AG09309 (cell line): ENCODE results near the gene TCEAL8.

Experiments
- DNase-seq: peaks from one replicate; pipeline ENCODE4 v3.0.0-alpha.2; 2010; ENCODE audit warnings: low read depth
- H3K4me3 ChIP-seq: 2 replicates; pipeline ENCODE4 v1.5.1; 2011; ENCODE audit warnings: mild to moderate bottlenecking, low read depth, low read length, moderate library complexity; ENCODE audit not compliant: control insufficient read depth
- TF ChIP-seq, protein P1 (sequence below): IDR thresholded peaks from 2 replicates; pipeline ENCODE4 v1.5.1; 2011; ENCODE audit warnings: mild to moderate bottlenecking, low read depth, low read length, inconsistent platforms; ENCODE audit not compliant: insufficient read depth, control insufficient read depth; ENCODE audit errors: missing control alignments

TCEAL8 gene, protein sequence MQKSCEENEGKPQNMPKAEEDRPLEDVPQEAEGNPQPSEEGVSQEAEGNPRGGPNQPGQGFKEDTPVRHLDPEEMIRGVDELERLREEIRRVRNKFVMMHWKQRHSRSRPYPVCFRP

DNA sequence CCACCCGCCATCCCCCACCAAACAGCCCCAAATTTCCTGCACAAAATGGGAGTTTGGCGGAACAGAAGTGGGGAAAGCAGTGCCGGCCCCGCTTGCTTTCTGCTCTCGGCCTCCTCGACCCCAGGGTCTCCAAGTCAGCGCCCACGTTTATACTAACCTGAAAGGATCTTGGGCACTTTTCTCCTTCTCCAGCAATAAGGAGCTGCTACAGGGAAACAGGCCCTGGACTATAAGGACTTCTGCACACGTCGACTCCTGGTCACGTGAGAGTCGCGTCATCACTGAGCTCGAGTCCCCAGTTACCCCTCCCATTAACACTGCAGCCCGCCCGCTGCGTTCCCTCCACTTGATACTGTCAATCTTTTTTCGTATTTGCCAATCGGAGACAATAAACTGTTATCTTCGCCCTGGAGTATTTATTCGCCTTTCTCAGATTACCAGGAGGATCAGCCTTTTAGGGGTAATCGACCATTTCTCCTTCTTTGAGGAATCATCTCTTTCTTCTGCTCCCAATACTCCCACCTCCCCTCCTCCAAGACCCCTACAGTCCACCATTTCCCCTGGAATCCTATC is at the start of gene TCEAL8:
Gene TCEAL8, minus strand, starts transcription at position 235 of the 573 bp plus-strand sequence. CDS start 1,176 bp downstream, outside the sequence.
- TF ChIP-seq, protein P1, sequence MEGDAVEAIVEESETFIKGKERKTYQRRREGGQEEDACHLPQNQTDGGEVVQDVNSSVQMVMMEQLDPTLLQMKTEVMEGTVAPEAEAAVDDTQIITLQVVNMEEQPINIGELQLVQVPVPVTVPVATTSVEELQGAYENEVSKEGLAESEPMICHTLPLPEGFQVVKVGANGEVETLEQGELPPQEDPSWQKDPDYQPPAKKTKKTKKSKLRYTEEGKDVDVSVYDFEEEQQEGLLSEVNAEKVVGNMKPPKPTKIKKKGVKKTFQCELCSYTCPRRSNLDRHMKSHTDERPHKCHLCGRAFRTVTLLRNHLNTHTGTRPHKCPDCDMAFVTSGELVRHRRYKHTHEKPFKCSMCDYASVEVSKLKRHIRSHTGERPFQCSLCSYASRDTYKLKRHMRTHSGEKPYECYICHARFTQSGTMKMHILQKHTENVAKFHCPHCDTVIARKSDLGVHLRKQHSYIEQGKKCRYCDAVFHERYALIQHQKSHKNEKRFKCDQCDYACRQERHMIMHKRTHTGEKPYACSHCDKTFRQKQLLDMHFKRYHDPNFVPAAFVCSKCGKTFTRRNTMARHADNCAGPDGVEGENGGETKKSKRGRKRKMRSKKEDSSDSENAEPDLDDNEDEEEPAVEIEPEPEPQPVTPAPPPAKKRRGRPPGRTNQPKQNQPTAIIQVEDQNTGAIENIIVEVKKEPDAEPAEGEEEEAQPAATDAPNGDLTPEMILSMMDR, result no peak
- no peak for DNase-seq

DNA sequence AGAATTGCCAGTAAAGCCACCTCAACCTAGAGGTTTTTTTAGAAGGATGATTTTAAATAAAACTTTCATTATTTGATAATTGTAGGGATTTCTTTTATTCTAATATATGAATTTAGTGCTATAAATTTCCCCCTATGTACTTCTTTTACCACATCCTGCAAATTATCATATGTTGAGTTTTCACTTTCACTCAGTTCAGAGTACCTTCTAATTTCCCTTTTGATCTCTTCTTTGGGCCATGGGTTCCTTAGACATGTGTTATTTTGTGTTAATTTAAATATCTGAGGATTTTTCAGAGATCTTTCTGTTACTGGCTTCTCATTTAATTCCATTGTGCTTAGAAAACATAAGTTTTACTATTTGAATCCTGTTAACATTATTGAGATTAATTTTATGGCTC is 49.8 kb upstream of the TCEAL8 start:
- no peak overlapping the region for H3K4me3 ChIP-seq
- TF ChIP-seq, protein P1, result no peak
- DNase-seq, result no peak

More for the DNA sequence above, at the start of gene TCEAL8:
- peak within 1 kb of the TSS; percentile 83 for H3K4me3 ChIP-seq

DNA sequence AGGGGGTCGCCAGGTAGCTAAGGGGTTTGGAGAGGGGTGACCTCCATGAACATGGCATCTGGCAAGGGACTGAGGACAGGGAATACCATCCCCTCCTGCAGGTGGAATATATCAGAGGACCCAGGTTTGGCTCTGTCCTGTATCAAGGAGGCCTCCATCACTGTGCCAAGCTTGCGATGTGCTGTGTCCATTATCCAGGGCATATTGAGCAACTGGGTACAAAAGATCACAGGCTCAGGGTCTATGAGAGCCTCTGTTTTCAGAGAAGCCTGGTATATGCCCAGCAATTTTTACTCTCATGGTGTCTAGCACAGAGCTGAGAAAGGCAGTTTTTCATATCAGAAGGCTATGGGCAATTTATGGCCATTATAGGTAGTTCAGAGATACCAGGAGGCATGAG is 38.2 kb upstream of the TCEAL8 start:
- TF ChIP-seq, protein P1, result no peak
- DNase-seq, result no peak
- H3K4me3 ChIP-seq, result no peak overlapping the region

DNA sequence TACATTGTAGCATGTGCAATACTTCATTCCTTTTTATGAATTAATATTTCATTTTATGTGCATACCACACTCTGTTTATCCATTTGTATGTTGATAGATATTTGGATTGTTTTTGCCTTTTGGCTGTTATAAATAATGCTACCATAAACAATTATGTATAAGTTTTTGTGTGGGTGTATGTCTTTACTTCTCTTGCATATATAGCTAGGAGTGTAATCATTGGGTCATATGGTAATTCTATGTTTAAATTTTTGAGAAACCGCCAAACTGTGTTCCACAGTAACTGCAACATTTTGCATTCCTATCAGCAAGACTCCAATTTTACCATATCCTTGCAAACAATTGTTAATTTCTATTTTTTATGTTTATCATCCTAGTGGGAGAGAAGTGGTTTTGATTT is 24.7 kb upstream of the TCEAL8 start:
- H3K4me3 ChIP-seq, result no peak overlapping the region
- no peak for DNase-seq
- TF ChIP-seq, protein P1, result no peak

DNA sequence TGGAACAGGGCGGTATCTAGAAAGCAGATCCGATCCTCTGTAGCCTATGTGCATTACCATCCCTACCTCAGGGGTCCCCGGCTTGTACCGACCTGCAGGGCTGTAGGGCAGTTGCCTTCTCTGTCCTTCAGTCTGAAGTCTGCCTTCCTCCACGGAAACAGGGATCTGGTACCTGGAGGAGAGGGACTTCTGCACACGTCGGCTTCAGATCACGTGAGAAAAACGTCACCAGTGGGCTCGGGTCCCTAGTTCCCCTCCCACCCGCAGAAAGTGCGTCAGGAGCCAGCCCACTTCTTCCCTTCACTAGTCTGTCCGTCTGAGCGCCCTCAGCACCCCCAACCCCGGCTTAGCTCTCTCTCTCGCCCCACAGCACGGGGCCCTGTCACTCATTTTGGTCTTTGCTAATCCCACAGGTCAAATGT is 21.6 kb upstream of the TCEAL8 start, which contains the start of gene TCEAL5:
Gene TCEAL5, minus strand, starts transcription at position 170 of the 422 bp plus-strand sequence. CDS start 2,187 bp downstream, outside the sequence.
- H3K4me3 ChIP-seq, result no peak within 1 kb of the TSS
- TF ChIP-seq, protein P1, result no peak
- no peak for DNase-seq

DNA sequence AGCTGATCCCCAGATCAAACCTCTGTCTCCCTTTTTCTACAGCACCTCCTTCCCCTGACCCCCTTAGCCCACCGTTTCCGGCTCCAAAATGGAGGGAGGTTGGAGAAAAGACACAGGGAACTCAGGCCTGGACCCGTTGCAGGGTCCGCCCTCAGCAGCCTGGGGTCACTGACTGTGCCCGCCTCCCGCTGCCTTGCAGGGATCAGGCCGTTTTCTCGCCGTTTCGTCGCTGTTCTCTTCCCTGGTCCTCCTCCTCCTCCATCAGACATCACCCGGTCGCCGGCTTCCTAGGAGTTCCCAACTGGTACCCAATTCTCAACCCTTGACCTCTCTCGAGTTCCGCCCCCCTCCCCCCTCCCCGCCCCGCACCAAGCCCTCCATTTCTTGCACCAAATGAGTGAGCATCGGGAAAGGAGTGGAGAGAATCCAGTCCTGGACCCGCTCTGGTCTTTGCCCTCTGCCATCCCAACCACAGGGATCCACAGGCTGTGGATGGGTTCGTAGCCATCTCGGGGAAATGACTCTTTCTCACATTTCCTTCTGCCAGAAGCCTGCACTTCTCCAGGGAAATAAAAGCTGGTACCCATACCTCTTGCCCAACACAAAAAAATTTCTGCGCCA is 21.1 kb upstream of the TCEAL8 start:
- H3K4me3 ChIP-seq, result no peak overlapping the region
- no peak for DNase-seq
- TF ChIP-seq, protein P1, result no peak

DNA sequence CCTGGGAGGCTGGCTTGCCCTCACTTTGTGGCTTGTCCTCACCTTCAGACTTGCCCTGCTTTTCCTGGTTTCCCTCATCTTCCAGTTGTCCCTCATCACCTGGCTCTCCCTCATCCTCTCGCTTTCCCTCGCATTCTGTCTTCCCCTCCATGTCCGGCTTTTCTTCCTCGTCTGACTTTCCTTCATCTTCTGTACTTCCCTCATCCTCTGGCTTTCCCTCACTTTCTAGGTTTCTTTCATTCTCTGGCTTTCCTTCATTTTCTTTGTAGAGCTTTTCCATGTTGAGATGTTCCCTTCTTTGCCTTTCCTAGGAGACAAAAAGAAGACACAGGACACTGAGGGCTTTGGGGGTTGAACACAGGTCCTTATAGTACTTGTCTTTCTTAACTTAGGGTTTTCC is 19.3 kb upstream of the TCEAL8 start:
- TF ChIP-seq, protein P1, result no peak
- H3K4me3 ChIP-seq, result no peak overlapping the region
- DNase-seq, result no peak
